Fibroblast of lung (primary cell): ENCODE data around the gene HIPK2. TPM values are rescaled to one million over a fixed set of nuclear protein-coding genes. Genes with fewer than 3 reads are reported as not detected.
A peak's percentile ranks its signal among the peaks of the same experiment; 100 is the strongest.

Source experiments
- DNase-seq, 2 donors: peaks; one replicate each; pipeline versions ENCODE4 v3.0.0 to v3.0.0-alpha.2; 2010; ENCODE audit warnings: low read depth in 2 of 2
- H2AFZ ChIP-seq: 2 replicates; pipeline ENCODE4 v1.5.1; 2012; ENCODE audit warnings: low read length, control low read depth, inconsistent platforms
- H3K27ac ChIP-seq: 2 replicates; pipeline ENCODE4 v1.5.1; 2011; ENCODE audit warnings: low read length, control low read depth; ENCODE audit not compliant: insufficient read depth
- H3K27me3 ChIP-seq: 2 replicates; pipeline ENCODE4 v1.5.1; 2011; ENCODE audit warnings: mild to moderate bottlenecking, low read length; ENCODE audit not compliant: control insufficient read depth, insufficient read depth
- H3K36me3 ChIP-seq: 2 replicates; pipeline ENCODE4 v1.5.1; 2011; ENCODE audit warnings: low read length; ENCODE audit not compliant: control insufficient read depth, insufficient read depth
- H3K4me1 ChIP-seq: 2 replicates; pipeline ENCODE4 v1.5.1; 2011; ENCODE audit warnings: low read length; ENCODE audit not compliant: control insufficient read depth, insufficient read depth; ENCODE audit errors: extremely low read depth
- H3K4me2 ChIP-seq: 2 replicates; pipeline ENCODE4 v1.5.1; 2011; ENCODE audit warnings: low read length, control low read depth; ENCODE audit not compliant: insufficient read depth; ENCODE audit errors: extremely low read depth
- H3K4me3 ChIP-seq, 4 experiments: fragments of 200-600 bp in 1 of 4; sonication (generic) in 1 of 4; replicated peaks in 1 of 4; 2 replicates each; pipeline ENCODE4 v1.5.1; 2011 to 2016; ENCODE audit warnings: low read length in 4 of 4, low read depth in 3 of 4, mild to moderate bottlenecking in 3 of 4, control low read depth in 2 of 4, inconsistent platforms in 1 of 4, mixed read lengths in 1 of 4; ENCODE audit not compliant: insufficient read depth in 1 of 4; ENCODE audit errors: control extremely low read depth in 1 of 4
- H3K79me2 ChIP-seq: 2 replicates; pipeline ENCODE4 v1.5.1; 2012; ENCODE audit warnings: mild to moderate bottlenecking, low read length, inconsistent platforms; ENCODE audit not compliant: control insufficient read depth, insufficient read depth
- H3K9ac ChIP-seq: 2 replicates; pipeline ENCODE4 v1.5.1; 2011; ENCODE audit warnings: mild to moderate bottlenecking, low read length, control low read depth; ENCODE audit not compliant: insufficient read depth
- H3K9me3 ChIP-seq: 2 replicates; pipeline ENCODE4 v1.5.1; 2012; ENCODE audit warnings: low read depth, low read length; ENCODE audit not compliant: control insufficient read depth, insufficient read depth
- H4K20me1 ChIP-seq: 2 replicates; pipeline ENCODE4 v1.5.1; 2011; ENCODE audit warnings: low read length; ENCODE audit not compliant: control insufficient read depth, insufficient read depth; ENCODE audit errors: extremely low read depth
- CTCF ChIP-seq, 2 donors: IDR thresholded peaks in 1 of 2; conservative IDR thresholded peaks in 1 of 2; 1 replicate in 1 of 2; 2 replicates in 1 of 2; pipeline ENCODE4 v1.5.1; 2011 to 2012; ENCODE audit warnings: low read length in 2 of 2, control low read depth in 1 of 2, inconsistent platforms in 1 of 2, low read depth in 1 of 2, mild to moderate bottlenecking in 1 of 2
- EZH2 ChIP-seq: IDR thresholded peaks from 2 replicates; pipeline ENCODE4 v1.5.1; 2012; ENCODE audit warnings: low read length, control low read depth, mild to moderate bottlenecking; ENCODE audit errors: missing control alignments
- polyA plus RNA-seq, 2 donors: library from polyadenylated mRNA; depleted of rRNA in 1 of 2; stranded (reverse) in 1 of 2; unstranded in 1 of 2; fragments of >200 nt; gene quantifications; 2 replicates each; pipeline ENCODE4 v1.2.1, GENCODE V29; 2011 to 2012; ENCODE audit warnings: missing spikeins in 1 of 2
- total RNA-seq: library from RNA; depleted of rRNA; stranded (reverse); fragments of >200 nt; gene quantifications from 2 replicates; pipeline ENCODE4 v1.2.1, GENCODE V29; 2014

Gene HIPK2
- total and polyA plus RNA-seq, 2 donors (not counting 1 experiment from before 2014, with no cell fraction given), result 10.1 to 11.1 TPM

- no peak overlapping the region for H3K9ac ChIP-seq
- peak; percentile 22 to 85 for DNase-seq
- no peaks in the 10 kb centered on the region for H3K9me3 ChIP-seq
- no peak overlapping the region for H2AFZ ChIP-seq
- peaks cover 11% of the 10 kb centered on the region for H3K79me2 ChIP-seq
- H3K4me2 ChIP-seq, result no peak overlapping the region
- H3K4me3 ChIP-seq, result no peak overlapping the region
- no peaks in the 10 kb centered on the region for H3K27me3 ChIP-seq
- H3K36me3 ChIP-seq, result no peaks in the 10 kb centered on the region
- H4K20me1 ChIP-seq, result no peaks in the 10 kb centered on the region
- peaks cover 5% of the 10 kb centered on the region for H3K4me1 ChIP-seq
- no peak overlapping the region for H3K27ac ChIP-seq
- no peak for TF ChIP-seq EZH2
- TF ChIP-seq CTCF (conservative IDR thresholded peaks at IDR 0.05 in 1 of 2, IDR thresholded peaks at IDR 0.05 in 1 of 2; ENCODE audit: low read depth in 1 of 2, low read length in 2 of 2), result no peak
Measured at GRCh38 chr7:139691253-139691781, 86.5 kb downstream of the HIPK2 start.

- DNase-seq, result peak; percentile 62 to 64
- TF ChIP-seq CTCF (conservative IDR thresholded peaks at IDR 0.05 in 1 of 2, IDR thresholded peaks at IDR 0.05 in 1 of 2; ENCODE audit: low read depth in 1 of 2, low read length in 2 of 2), result no peak
- no peak for TF ChIP-seq EZH2
Measured at GRCh38 chr7:139687980-139688632, 89.7 kb downstream of the HIPK2 start.

GRCh38 chr7:139687211-139687954 lies 90.4 kb downstream of the HIPK2 start:
- Histone ChIP-seq H3K79me2 (no peaks in the 10 kb centered on the region), H3K27me3 (no peaks in the 10 kb centered on the region), H3K4me2 (no peak overlapping the region), H2AFZ (no peak overlapping the region), H3K9ac (no peak overlapping the region), H3K27ac (no peak overlapping the region), H3K4me1 (peaks cover 11% of the 10 kb centered on the region), H3K4me3 (no peak overlapping the region), H3K36me3 (no peaks in the 10 kb centered on the region), H4K20me1 (no peaks in the 10 kb centered on the region), H3K9me3 (no peaks in the 10 kb centered on the region)
- TF ChIP-seq EZH2 (no peak), CTCF (conservative IDR thresholded peaks at IDR 0.05 in 1 of 2, IDR thresholded peaks at IDR 0.05 in 1 of 2; ENCODE audit: low read depth in 1 of 2, low read length in 2 of 2) (no peak)
- DNase-seq, result peak in 1 of 2 donors; percentile 37

More at GRCh38 chr7:139687980-139688632, 89.7 kb downstream of the HIPK2 start:
- Histone ChIP-seq H3K4me1 (peaks cover 4% of the 10 kb centered on the region), H3K9ac (no peak overlapping the region), H3K4me3 (no peak overlapping the region), H3K27ac (no peak overlapping the region), H3K79me2 (peaks cover 2% of the 10 kb centered on the region), H4K20me1 (no peaks in the 10 kb centered on the region), H3K9me3 (no peaks in the 10 kb centered on the region), H2AFZ (no peak overlapping the region), H3K4me2 (no peak overlapping the region), H3K36me3 (no peaks in the 10 kb centered on the region), H3K27me3 (no peaks in the 10 kb centered on the region)
